Upper lobe of left lung (tissue), 6 donors: ENCODE data around the gene MCL1. TPM values are rescaled to one million over a fixed set of nuclear protein-coding genes. Genes with fewer than 3 reads are reported as not detected.

Experiments used
- ATAC-seq, 2 donors: fragments of 200-7000 bp; cut with Tn5 transposase; one replicate each; pipeline ENCODE4 v1.9.1; 2022; ENCODE audit warnings: mild to moderate bottlenecking in 2 of 2, moderate library complexity in 2 of 2; ENCODE audit not compliant: low FRiP score in 2 of 2
- DNase-seq, 2 donors: peaks; one replicate each; pipeline ENCODE4 v3.0.0-alpha.2; 2019 to 2020
- H3K27ac ChIP-seq, 4 donors: fragments of 200-600 bp; sonication (generic); one replicate each; pipeline ENCODE4 v1.5.1; 2016 to 2019
- H3K27me3 ChIP-seq, 4 donors: fragments of 200-600 bp; sonication (generic); one replicate each; pipeline ENCODE4 v1.5.1; 2017 to 2019
- H3K36me3 ChIP-seq, 4 donors: fragments of 200-600 bp; sonication (generic); one replicate each; pipeline ENCODE4 v1.5.1; 2016 to 2019
- H3K4me1 ChIP-seq, 4 donors: fragments of 200-600 bp; sonication (generic); one replicate each; pipeline ENCODE4 v1.5.1; 2018 to 2019
- H3K4me3 ChIP-seq, 4 donors: fragments of 200-600 bp; sonication (generic); one replicate each; pipeline ENCODE4 v1.5.1; 2017 to 2019; ENCODE audit warnings: mild to moderate bottlenecking in 2 of 4, moderate library complexity in 1 of 4
- H3K9me3 ChIP-seq, 4 donors: fragments of 200-600 bp; sonication (generic); one replicate each; pipeline ENCODE4 v1.5.1; 2018 to 2019
- EP300 ChIP-seq, 4 donors: sonication (generic); formaldehyde crosslinking; IDR thresholded peaks; one replicate each; pipeline ENCODE4 v1.5.1; 2017; ENCODE audit warnings: antibody characterized with exemption in 4 of 4, control low read depth in 2 of 4
- POLR2A ChIP-seq, 4 donors: fragments of 450-650 bp; IDR thresholded peaks; one replicate each; pipeline ENCODE4 v1.5.1; 2016 to 2017; ENCODE audit warnings: antibody characterized with exemption in 4 of 4, mild to moderate bottlenecking in 2 of 4
- POLR2AphosphoS5 ChIP-seq, 2 donors: sonication (generic); formaldehyde crosslinking; IDR thresholded peaks; one replicate each; pipeline ENCODE4 v1.5.1; 2017; ENCODE audit warnings: antibody characterized with exemption in 2 of 2
- WGBS, 2 donors: methylation state at CpG; one replicate each; pipeline ENCODE4 v1.1.5; 2017 to 2018; 5-methylcytosine and 5-hydroxymethylcytosine counted together
- total RNA-seq, 6 donors: library from RNA; depleted of rRNA in 4 of 6; stranded (reverse); fragments of >200 nt in 4 of 6; gene quantifications; one replicate each; pipeline versions ENCODE4 v1.1.0 to v1.2.1, GENCODE V29; 2016 to 2021
- TF ChIP-seq, protein P1 (sequence below), 6 experiments: fragments of 450-650 bp in 4 of 6; fragments of 200-600 bp in 2 of 6; sonication (generic) in 2 of 6; IDR thresholded peaks; one replicate each; pipeline ENCODE4 v1.5.1; 2016 to 2019; ENCODE audit warnings: antibody characterized with exemption in 6 of 6
- donor health status: DM: no; HTN: no; CAD: no; lungs with moderate emphysema.
- donor health status: DM: no; HTN: yes; CAD: no; lungs with severe emphysema.

MCL1 gene
- total RNA-seq, 6 donors from 2014 or later, result 188 to 580 (median 425) TPM

DNA sequence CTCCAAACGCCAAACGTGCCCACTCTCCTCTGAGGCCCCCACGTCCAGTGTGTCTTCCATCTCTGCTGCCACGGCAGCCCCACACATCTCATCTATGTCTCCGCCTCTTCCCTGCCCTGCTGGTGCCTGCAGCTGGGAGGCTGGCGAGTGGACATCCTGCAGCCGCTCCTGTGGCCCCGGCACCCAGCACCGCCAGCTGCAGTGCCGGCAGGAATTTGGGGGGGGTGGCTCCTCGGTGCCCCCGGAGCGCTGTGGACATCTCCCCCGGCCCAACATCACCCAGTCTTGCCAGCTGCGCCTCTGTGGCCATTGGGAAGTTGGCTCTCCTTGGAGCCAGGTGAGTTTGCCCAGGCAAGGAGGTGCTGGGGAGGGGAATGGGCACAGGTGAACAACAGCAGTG lies 21.6 kb downstream of the MCL1 start:
- peaks cover 0 to 46% (median 17%) of the 10 kb centered on the region in 4 donors for H3K36me3 ChIP-seq
- TF ChIP-seq POLR2AphosphoS5 (IDR thresholded peaks at IDR 0.05) (no peak), EP300 (IDR thresholded peaks at IDR 0.05) (no peak), POLR2A (IDR thresholded peaks at IDR 0.05) (no peak)
- TF ChIP-seq, protein P1, sequence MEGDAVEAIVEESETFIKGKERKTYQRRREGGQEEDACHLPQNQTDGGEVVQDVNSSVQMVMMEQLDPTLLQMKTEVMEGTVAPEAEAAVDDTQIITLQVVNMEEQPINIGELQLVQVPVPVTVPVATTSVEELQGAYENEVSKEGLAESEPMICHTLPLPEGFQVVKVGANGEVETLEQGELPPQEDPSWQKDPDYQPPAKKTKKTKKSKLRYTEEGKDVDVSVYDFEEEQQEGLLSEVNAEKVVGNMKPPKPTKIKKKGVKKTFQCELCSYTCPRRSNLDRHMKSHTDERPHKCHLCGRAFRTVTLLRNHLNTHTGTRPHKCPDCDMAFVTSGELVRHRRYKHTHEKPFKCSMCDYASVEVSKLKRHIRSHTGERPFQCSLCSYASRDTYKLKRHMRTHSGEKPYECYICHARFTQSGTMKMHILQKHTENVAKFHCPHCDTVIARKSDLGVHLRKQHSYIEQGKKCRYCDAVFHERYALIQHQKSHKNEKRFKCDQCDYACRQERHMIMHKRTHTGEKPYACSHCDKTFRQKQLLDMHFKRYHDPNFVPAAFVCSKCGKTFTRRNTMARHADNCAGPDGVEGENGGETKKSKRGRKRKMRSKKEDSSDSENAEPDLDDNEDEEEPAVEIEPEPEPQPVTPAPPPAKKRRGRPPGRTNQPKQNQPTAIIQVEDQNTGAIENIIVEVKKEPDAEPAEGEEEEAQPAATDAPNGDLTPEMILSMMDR (IDR thresholded peaks at IDR 0.05), result no peak
- 82 to 91% methylated on average over 5 to 15 of the region's 15 CpGs for WGBS, 2 donors
- ATAC-seq, result no peak
- no peak overlapping the region for H3K4me3 ChIP-seq
- no peaks in the 10 kb centered on the region for H3K9me3 ChIP-seq
- peaks cover 46 to 52% (median 50%) of the 10 kb centered on the region in 4 donors for H3K4me1 ChIP-seq
- DNase-seq, result peak in 1 of 2 donors; percentile 81
- H3K27ac ChIP-seq, result peak overlapping the region in 2 of 4 donors; percentile 98 to 100
- H3K27me3 ChIP-seq, result no peaks in the 10 kb centered on the region

DNA sequence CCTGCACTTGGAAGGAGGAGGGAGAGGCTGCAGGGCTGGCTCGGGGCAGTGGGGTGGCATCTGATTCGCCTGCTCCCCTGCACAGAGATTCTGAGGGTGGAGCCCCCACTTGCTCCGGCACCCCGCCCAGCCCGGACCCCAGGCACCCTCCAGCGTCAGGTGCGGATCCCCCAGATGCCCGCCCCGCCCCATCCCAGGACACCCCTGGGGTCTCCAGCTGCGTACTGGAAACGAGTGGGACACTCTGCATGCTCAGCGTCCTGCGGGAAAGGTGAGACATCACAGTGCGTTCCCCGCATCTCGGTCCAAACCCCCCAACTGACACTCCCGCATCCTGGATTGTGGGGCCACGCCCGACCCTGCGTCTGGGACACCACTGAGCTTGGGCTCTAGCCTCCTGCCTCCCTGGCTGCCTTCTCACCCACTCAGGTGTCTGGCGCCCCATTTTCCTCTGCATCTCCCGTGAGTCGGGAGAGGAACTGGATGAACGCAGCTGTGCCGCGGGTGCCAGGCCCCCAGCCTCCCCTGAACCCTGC lies 22.3 kb downstream of the MCL1 start:
- no peak for ATAC-seq
- H3K27me3 ChIP-seq, result no peaks in the 10 kb centered on the region
- H3K9me3 ChIP-seq, result no peaks in the 10 kb centered on the region
- WGBS, 2 donors, result 93 to 94% methylated on average over 7 to 25 of the region's 26 CpGs
- DNase-seq, result peak in 1 of 2 donors; percentile 82
- peaks cover 0 to 46% (median 17%) of the 10 kb centered on the region in 4 donors for H3K36me3 ChIP-seq
- no peak overlapping the region for H3K4me3 ChIP-seq
- no peak for TF ChIP-seq EP300 (IDR thresholded peaks at IDR 0.05)
- TF ChIP-seq POLR2AphosphoS5 (IDR thresholded peaks at IDR 0.05), result no peak
- no peak for TF ChIP-seq POLR2A (IDR thresholded peaks at IDR 0.05)
- TF ChIP-seq, protein P1 (IDR thresholded peaks at IDR 0.05), result no peak
- no peak overlapping the region for H3K27ac ChIP-seq
- H3K4me1 ChIP-seq, result peaks cover 46 to 52% (median 50%) of the 10 kb centered on the region in 4 donors

DNA sequence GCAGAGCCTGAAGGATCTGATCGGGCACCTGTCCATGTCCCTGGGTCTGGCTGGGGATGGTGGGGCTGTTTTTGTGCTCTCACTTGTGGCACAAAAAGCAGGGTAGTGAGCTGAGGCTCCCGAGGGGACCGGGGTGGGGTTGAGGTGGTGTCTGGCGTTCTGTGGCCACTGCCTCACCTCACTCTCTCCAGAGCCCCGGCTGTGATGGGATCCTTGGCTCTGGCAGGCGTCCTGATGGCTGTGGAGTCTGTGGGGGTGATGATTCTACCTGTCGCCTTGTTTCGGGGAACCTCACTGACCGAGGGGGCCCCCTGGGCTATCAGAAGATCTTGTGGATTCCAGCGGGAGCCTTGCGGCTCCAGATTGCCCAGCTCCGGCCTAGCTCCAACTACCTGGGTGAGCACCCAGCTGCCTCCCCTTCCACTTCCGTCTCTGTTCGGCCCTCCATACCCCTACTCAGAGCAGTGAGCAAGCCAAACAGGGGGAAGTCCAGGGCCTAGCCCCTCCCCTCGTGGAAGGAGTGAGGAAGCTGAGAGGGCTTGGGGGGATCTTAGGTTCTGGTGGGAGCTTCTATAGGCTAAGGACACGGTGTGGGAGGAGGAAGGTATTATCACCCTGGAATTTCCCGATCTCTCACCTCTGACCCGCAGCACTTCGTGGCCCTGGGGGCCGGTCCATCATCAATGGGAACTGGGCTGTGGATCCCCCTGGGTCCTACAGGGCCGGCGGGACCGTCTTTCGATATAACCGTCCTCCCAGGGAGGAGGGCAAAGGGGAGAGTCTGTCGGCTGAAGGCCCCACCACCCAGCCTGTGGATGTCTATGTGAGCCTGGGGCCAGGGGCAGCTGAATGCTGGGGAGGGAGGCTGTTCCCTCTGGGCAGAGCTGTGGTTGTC lies 23.2 kb downstream of the MCL1 start:
- DNase-seq, result no peak
- Histone ChIP-seq H3K27ac (peak overlapping the region in 1 of 4 donors; percentile 17), H3K4me1 (peaks cover 48 to 60% (median 59%) of the 10 kb centered on the region in 4 donors), H3K9me3 (no peaks in the 10 kb centered on the region), H3K36me3 (peaks cover 0 to 46% (median 17%) of the 10 kb centered on the region in 4 donors), H3K27me3 (no peaks in the 10 kb centered on the region), H3K4me3 (no peak overlapping the region)
- 83 to 86% methylated on average over 14 to 26 of the region's 26 CpGs for whole genome bisulfite sequencing, 2 donors
- no peak for TF ChIP-seq EP300 (IDR thresholded peaks at IDR 0.05)
- TF ChIP-seq POLR2A (IDR thresholded peaks at IDR 0.05), result no peak
- TF ChIP-seq POLR2AphosphoS5 (IDR thresholded peaks at IDR 0.05), result peak in 1 of 2 donors; percentile 12
- TF ChIP-seq, protein P1 (IDR thresholded peaks at IDR 0.05), result no peak
- ATAC-seq, result no peak

DNA sequence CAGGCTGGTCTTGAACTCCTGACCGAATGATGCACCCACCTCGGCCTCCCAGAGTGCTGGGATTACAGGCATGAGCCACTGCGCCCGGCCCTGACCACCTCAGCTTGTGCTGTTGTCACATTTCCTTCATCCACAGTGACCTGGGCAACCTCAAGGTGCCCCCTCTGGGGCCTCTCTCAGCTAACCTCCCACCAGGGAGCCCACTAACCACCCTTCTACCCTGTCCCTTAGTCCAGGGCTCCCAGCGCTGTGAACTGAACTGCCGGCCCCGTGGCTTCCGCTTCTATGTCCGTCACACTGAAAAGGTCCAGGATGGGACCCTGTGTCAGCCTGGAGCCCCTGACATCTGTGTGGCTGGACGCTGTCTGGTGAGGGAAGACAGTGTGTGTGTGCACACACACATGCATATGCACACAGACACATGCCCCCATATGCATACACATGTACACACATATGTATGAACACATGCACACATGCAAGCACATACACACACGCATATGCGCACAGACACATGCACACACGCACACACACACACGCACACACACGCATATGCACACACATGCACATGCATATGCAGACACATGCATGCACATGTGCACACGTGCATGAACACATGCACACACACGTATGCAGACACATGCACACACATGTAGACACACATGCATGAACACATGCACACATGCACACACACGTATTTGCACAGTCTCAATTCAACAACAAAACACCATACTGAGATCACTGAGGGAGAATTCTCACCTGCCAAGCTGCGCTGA lies 24.0 kb downstream of the MCL1 start:
- peak overlapping the region in 1 of 4 donors; percentile 4 for H3K27ac ChIP-seq
- no peaks in the 10 kb centered on the region for H3K27me3 ChIP-seq
- no peak for ATAC-seq
- peaks cover 0 to 46% (median 17%) of the 10 kb centered on the region in 4 donors for H3K36me3 ChIP-seq
- WGBS, 2 donors, result 86 to 96% methylated on average over 18 to 19 of the region's 19 CpGs
- DNase-seq, result no peak
- H3K4me1 ChIP-seq, result peaks cover 52 to 64% (median 62%) of the 10 kb centered on the region in 4 donors
- TF ChIP-seq POLR2AphosphoS5 (IDR thresholded peaks at IDR 0.05), result no peak
- no peak for TF ChIP-seq POLR2A (IDR thresholded peaks at IDR 0.05)
- no peak for TF ChIP-seq EP300 (IDR thresholded peaks at IDR 0.05)
- no peaks in the 10 kb centered on the region for H3K9me3 ChIP-seq
- no peak overlapping the region for H3K4me3 ChIP-seq

DNA sequence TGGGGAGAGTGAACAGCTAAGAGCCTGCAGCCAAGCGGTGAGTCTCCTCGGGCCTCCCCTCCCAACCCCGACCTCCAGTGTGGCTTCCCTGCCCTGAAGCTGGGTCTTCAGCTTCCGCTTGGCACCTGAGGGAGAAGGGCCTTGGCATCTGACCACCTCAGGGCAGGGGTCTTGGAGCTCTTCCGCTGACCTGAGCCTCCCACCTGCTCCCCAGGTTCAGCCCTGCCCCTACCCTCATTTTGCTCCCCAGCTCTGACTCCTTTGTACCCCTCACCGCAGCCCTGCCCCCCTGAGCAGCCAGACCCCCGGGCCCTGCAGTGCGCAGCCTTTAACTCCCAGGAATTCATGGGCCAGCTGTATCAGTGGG lies 25.3 kb downstream of the MCL1 start:
- Histone ChIP-seq H3K36me3 (peaks cover 0 to 46% (median 17%) of the 10 kb centered on the region in 4 donors), H3K4me1 (peaks cover 49 to 63% (median 59%) of the 10 kb centered on the region in 4 donors), H3K4me3 (no peak overlapping the region), H3K27ac (peak overlapping the region in 2 of 4 donors; percentile 49 to 89), H3K27me3 (no peaks in the 10 kb centered on the region), H3K9me3 (no peaks in the 10 kb centered on the region)
- TF ChIP-seq, protein P1 (IDR thresholded peaks at IDR 0.05), result no peak
- TF ChIP-seq EP300 (IDR thresholded peaks at IDR 0.05) (no peak), POLR2A (IDR thresholded peaks at IDR 0.05) (no peak), POLR2AphosphoS5 (IDR thresholded peaks at IDR 0.05) (no peak)
- WGBS, 2 donors, result 92 to 94% methylated on average over 8 of the region's 8 CpGs
- DNase-seq, result no peak
- ATAC-seq, result no peak
